GF-D8 (cell line): ENCODE measurements around the gene BABAM2.
"Not testable (repeated sequence)": the region's sequence is repeated elsewhere in the genome, so short reads cannot be mapped to it uniquely, and the experiment has no call there.

Experiments used
- DNase-seq: peaks from one replicate; lab custom pipeline; 2025; lab: John Stamatoyannopoulos, UW

Gene BABAM2

DNA sequence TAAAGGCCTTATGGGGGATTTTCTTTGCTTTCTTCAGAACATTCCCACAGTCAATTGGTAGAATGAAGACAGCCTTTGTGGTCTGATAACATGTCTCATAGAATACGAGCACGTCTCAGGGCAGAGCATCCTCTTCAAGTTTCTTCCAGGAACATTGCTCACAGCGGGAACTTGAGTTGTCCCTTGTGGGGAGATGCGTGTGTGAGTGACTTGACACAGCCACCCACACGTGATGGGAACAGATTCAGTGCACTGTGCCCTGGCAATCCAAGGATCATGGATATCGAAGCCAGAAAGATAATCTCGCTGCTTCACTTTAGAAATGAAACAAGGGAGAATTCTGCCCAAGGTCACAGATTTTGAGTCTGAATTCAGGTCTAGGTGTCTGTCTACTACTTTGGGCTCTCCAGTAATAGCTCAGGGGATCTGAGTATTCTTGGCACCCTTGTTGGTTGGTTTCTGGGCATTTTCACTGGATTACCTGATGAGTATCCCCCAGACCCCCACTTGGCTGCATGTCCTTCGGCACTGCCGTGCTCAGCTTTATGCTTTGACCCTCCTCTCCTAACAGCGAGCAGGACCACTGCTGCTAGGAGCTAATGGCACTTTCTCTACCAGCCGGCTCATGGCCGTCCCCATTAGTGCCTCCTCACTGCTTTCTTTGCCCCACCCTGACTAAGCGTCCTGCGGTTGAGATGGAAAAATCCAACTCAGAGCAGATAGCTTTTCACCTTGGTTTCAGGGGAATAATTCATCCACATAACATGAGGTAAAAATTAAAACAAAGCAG lies 426.2 kb downstream of the BABAM2 start:
- DNase-seq = no peak

DNA sequence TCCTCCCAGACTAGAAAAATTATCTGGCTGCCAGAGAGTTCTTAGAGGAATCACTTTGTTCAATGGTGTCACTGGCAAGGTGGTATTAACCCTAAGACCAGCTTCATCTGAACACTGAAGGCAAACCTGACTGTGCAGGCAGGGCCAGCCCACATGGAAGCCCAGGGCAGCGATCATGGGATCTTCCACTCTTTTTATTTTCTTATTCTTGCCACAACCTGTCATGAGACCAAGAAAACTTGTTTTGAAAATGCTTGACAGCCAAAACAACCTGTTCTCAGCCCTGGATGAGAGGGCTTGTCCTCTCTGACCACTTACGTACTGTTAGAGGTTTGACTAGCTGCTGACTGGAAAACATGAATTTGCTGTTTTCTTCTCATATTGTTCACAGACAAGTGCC lies 426.9 kb downstream of the BABAM2 start:
- DNase-seq = no peak

DNA sequence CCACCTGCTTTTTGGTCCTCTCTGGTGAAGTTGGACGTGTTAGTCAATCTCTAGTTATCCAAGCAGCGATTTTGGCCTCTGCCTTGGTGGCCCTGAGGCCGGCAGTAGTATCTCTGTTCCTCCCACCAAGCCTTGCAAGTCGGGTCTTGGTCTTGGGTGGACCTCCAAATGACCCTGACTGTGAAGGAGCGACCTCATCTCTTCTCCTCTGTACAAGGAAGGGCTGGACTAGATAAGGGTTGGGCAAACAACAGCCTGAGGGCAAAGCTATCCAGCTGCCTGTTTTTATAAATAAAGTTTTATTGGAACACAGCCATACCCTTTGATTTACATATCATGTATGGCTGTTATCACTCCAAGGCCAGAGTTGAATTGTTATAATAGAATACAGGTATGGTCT lies 427.5 kb downstream of the BABAM2 start:
- no peak for DNase-seq

GRCh38 chr2:28318462-28319117 lies 428.1 kb downstream of the BABAM2 start:
- no peak for DNase-seq

- no peak for DNase-seq
Observed at GRCh38 chr2:28319118-28320008, 428.8 kb downstream of the BABAM2 start.

- no peak for DNase-seq
Observed at GRCh38 chr2:28320009-28320365, 429.5 kb downstream of the BABAM2 start.

- DNase-seq = no peak
Observed at GRCh38 chr2:28320371-28320770, 429.8 kb downstream of the BABAM2 start.

DNA sequence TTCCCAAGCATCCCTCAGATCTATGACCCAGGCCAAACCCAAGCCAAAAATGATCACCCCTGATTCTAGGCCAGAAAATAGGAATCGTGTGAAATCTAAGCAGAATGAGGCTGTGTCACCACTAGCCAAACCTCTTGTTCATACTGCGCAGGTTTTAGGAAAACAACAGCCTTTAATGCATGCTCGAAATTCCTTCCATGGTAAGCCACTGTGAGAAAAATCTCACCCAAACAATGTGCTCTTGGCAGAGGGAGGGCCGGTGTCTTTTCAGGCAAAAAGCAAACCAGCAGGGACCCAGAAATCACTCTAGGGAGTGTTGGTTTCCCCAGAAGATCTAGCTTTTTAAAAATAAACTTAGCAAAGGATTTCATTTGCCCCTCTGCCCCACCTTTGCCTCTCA lies 430.9 kb downstream of the BABAM2 start:
- DNase-seq = no peak

DNA sequence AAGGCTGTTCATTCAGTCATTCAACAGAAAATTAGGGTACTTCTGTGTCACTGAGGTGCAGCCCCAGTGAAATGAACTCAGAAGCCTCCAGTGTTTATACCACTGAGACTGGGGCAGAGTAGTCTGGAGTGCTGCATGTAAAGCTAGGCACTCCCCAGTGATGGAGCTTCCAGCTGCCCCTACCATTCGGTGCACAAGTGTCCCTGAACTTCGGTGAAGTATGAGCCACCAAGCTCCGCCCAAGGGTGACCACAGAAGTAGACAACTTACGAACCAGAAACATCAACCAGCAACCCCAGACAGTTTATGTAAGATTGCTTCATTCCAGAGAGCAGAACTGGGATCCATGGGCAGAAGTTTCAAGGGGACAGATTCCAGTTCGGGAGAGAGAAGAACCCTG lies 431.5 kb downstream of the BABAM2 start:
- DNase-seq = no peak

- no peak for DNase-seq
Observed at GRCh38 chr2:28322456-28322855, 431.9 kb downstream of the BABAM2 start.

GRCh38 chr2:28322981-28323396 lies 432.5 kb downstream of the BABAM2 start:
- DNase-seq = no peak

DNA sequence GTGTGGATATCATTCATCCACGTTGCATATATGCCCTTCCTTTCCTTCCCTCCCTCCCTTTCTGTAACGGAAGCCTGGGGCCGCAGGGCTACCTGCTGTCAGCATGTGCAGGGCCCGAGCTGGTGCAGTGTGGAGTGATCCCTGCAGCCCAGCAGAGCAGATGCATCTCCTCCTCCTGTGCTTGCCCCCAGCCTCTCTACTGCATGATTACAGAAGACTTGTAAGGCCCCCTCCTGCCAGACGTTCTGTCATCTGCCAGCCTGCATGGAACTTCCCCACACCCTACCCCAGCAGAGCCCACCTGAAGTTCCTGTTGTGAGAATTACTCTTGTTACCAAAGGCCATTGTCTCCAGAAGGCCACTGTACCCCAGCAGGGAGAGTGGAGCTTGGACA lies 434.6 kb downstream of the BABAM2 start:
- DNase-seq = no peak

GRCh38 chr2:28325567-28326468 lies 435.3 kb downstream of the BABAM2 start:
- no peak for DNase-seq

DNA sequence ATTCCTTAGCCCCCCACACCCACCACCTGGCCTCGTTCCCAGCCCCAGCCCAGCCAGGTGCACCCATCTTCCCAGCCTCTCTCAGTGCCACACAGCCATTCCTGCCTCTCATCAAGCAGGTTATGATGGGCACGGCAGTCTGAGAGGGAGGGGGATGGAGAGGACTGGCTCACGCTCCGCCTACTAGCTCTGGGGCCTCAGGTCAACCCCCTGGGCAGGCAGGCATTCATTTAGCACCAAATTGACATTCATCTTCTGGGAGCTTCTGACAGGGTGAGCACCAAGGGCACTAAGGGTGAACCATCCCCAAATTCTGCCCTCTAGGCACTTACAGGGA lies 435.9 kb downstream of the BABAM2 start:
- no peak for DNase-seq

DNA sequence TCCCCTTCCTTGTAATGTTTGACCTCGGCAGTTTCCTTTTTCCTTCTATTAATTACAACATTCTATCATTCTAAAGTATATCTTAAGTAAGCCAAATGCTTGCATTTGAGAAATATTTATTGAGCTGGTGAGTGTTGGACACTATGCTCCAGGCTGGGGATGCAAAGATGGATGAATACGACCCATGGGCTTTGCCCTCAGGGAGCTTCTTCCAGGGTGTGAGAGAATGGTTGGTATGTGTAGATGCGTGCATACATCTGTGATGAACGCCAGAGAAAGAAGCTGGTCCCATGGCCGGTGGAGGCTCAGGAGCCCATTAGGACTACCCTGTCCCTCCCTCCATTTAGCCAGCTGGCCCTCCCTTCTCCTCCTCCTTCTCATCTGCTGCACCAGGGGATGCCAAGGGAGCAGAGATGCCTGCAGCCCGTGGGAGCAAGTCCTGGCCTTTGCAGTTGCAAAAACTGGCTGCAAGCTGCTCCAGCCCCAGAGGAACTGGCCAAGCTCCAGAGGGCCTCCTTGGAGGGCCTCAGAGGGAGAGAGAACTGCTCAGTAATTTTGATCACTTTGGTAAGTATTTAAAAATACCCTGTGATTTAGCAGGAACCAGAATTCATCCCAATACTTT lies 436.5 kb downstream of the BABAM2 start:
- no peak for DNase-seq

DNA sequence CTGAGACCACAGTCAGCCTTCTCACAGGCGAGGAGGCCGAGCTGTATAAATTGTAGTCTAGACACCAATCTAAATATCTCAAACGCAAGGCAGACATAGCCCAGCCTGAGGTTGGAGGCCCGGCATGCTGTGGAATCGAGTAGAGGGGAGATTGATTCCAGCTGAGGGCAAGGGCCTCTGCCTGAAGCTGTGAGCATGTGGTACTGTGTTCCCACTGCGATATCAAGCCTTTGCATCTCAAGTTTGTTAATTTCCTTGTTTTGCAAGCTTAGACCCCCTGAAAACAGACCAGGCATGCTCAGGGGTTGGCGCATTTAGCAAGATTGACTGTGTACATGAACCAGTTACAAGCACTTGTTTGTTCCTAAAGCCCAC lies 437.0 kb downstream of the BABAM2 start:
- DNase-seq = no peak

DNA sequence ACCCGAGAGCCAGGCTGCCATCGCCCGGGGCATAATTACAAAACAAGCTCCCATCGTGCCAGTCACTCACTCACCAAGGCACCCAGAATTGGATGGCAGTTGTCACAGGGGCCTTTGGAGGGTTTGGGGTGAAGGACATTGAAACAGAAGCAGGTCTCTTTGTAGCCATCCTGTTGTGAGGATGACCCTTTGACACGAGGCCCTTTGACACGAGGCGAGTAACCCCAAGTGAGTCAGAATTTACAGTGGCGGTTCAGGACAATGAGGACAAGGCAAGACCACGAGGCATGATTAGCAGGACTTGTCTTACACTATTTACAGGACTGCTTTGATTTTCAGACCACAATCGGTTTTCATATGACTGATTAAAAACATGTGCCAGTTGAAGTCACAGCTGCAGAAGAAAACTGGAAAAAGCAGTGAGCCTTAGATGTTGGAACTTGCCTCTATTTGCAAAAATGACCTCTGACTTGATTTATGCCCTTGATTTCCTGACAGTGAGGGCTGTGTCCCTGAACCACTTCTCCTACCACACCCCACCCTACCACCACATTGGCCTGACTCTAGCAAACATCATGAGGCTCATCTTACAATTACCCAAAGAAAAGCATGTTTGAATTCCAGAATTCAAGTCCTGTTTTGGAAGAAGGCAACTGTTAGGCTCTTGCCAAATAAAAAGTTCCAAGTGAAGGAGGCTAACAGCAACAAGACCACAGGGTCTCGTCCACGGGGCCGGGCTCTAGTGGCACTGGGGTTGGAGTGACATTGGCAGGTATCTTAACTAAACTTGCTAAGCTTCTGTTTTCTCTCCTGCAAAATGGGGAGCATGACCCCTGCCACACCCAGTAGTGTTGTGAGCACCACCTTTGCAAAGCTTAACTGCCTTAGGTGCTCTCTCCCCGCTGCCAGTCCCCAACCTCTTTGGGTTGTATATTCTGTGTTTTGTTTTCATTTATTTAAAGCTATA lies 437.7 kb downstream of the BABAM2 start:
- no peak for DNase-seq

DNA sequence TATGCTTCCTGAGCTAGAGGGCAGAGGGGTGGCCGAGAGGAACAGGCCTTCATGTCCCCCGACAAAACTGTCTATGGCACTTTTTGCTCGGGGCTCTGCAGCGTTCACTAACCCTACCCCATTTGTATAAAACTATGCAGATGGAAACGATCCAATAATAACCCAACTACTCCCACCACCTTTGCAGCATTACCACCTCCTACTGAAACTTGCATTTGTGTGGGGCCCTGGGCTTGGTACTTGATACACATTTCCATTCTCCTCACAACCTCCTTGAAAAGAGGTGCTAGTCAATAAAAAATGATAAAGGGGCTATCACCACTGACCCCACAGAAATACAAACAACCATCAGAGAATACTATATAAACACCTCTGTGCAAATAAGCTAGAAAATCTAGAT lies 438.7 kb downstream of the BABAM2 start:
- DNase-seq = no peak

GRCh38 chr2:28330722-28331121 lies 440.2 kb downstream of the BABAM2 start:
- DNase-seq = not testable (repeated sequence)

DNA sequence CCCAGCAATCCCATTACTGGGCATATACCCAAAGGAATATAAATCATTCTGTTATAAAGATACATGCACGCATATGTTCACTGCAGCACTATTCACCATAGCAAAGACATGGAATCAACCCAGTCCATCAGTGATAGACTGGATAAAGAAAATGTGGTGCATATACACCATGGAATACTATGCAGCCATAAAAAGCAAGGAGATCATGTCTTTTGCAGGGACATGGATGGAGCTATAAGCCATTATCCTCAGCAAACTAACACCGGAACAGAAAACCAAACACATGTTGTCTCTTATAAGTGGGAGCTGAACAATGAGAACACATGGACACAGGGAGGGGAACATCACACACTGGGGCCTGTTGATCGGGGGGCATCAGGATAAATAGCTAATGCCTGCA lies 441.3 kb downstream of the BABAM2 start:
- DNase-seq = not testable (repeated sequence)
